ENCODE results near the gene CTU2. TPM values are rescaled to one million over a fixed set of nuclear protein-coding genes. Genes with fewer than 3 reads are reported as not detected.

CTU2 gene
- total RNA-seq, 1 donor from 2014 or later: 20.6 TPM

DNA sequence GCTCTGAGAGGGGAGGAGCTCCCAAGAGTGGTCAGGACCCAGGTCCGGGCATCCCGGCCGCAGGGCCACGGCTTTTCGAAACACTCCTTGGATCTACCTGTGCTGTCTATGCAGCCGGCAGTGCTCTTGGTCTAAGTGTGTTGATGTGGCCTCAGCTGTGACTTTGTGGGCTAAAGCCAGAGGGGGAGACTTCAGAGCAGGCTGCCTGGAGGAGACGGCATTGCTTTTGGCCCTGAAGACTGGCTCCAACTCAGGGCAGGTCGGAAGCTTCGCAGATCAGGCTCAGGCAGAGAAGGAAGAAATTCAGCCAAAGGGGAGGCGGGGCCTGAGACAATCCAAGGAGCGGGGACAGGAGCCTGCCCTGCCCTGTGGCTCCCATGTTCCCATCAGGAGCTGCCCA is 47.3 kb downstream of the CTU2 start:
- peak overlapping the region; percentile 31 for H3K27ac Mint-ChIP-seq (ENCODE audit: unreplicated experiment)
- no peaks in the 10 kb centered on the region for H3K36me3 Mint-ChIP-seq (ENCODE audit: unreplicated experiment)
- peaks cover 39% of the 10 kb centered on the region for H3K4me1 Mint-ChIP-seq (ENCODE audit: unreplicated experiment)
- H3K4me3 Mint-ChIP-seq (ENCODE audit: unreplicated experiment): no peak overlapping the region
- H3K9me3 Mint-ChIP-seq (ENCODE audit: unreplicated experiment): no peaks in the 10 kb centered on the region
- TF ChIP-seq, protein P1, sequence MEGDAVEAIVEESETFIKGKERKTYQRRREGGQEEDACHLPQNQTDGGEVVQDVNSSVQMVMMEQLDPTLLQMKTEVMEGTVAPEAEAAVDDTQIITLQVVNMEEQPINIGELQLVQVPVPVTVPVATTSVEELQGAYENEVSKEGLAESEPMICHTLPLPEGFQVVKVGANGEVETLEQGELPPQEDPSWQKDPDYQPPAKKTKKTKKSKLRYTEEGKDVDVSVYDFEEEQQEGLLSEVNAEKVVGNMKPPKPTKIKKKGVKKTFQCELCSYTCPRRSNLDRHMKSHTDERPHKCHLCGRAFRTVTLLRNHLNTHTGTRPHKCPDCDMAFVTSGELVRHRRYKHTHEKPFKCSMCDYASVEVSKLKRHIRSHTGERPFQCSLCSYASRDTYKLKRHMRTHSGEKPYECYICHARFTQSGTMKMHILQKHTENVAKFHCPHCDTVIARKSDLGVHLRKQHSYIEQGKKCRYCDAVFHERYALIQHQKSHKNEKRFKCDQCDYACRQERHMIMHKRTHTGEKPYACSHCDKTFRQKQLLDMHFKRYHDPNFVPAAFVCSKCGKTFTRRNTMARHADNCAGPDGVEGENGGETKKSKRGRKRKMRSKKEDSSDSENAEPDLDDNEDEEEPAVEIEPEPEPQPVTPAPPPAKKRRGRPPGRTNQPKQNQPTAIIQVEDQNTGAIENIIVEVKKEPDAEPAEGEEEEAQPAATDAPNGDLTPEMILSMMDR (IDR thresholded peaks at IDR 0.05): no peak
- no peak for DNase-seq (ENCODE audit: extremely low spot score, unreplicated experiment)
- no peaks in the 10 kb centered on the region for H3K27me3 Mint-ChIP-seq (ENCODE audit: unreplicated experiment)

DNA sequence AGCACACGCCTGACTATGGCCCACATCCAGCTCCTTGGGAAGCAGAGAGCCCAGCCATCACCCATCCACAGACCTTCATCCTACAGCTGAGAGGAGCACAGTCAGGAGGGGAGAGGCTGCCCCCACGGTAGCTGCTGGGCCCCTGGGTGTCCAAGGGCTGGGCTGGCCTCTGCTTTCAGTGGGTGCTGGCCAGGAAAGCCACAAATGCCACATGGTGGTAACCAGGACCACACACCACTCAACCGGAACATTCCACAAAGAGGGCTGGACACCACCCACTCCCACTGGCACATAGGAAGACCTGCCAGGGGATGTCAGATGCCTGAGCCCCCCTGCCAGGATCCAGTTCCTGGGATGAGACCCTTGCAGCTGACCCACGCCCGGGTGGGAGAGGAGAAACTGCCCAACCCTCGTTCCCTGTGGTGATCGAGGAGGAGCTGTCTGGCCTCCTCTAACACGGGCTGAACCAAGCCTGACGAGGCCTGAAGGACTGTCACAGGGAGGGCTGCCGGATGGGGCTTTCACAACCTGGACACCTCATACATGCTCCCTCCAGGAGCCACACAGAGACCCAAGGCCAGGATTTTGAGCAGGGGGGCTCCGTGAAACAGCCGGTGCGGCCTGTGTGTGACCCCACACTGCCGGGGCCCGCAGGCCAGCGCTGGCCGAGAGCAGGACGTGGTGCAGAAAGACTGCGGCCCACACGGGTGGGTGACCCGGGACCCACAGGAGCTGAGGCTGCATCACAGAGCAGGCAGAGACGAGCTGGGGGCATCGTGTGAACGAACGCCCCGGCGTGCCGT is 48.0 kb downstream of the CTU2 start:
- TF ChIP-seq, protein P1 (IDR thresholded peaks at IDR 0.05): no peak
- no peak overlapping the region for H3K4me3 Mint-ChIP-seq (ENCODE audit: unreplicated experiment)
- no peak for DNase-seq (ENCODE audit: extremely low spot score, unreplicated experiment)
- no peaks in the 10 kb centered on the region for H3K27me3 Mint-ChIP-seq (ENCODE audit: unreplicated experiment)
- no peaks in the 10 kb centered on the region for H3K36me3 Mint-ChIP-seq (ENCODE audit: unreplicated experiment)
- peaks cover 46% of the 10 kb centered on the region for H3K4me1 Mint-ChIP-seq (ENCODE audit: unreplicated experiment)
- H3K27ac Mint-ChIP-seq (ENCODE audit: unreplicated experiment): no peak overlapping the region
- no peaks in the 10 kb centered on the region for H3K9me3 Mint-ChIP-seq (ENCODE audit: unreplicated experiment)

DNA sequence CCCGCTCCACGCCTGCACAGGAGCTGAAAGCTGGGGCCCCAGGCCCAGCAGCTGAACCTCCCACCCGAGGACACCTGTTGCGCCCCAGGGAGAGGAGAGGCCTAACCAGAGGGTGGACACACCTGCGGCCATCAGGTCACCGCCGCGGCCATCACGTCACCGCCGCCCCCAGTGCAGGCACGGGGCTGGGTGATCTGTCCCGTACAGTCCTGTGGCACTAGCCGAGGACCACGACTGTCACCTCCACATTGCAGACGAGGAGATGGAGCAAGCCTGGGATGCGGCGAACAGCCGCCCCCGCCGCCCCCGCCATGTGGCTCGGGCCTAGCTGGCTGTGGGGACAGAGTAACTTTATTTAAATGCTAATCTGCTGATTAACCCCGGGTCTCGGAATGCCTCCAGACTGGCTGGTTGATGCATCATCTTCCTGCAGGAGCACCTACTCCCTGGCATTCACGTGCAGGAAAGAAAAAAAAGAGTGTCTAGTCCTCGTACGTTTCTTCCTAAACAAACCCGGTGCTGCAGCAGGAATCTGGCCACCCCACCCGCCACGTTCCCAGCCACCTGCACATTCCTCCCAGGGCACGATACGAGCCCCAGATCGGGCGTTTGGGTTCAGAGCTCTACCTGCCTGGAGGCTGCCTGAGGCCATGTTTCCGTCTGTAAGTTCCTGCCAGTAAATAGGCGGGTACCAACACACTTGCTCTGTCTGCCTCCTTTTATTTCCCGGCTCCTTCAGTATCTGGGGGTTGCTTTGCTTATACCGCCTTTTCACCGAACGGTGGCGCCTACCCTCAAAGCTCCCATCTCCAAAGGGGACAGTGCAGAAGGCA is 48.8 kb downstream of the CTU2 start:
- peaks cover 51% of the 10 kb centered on the region for H3K4me1 Mint-ChIP-seq (ENCODE audit: unreplicated experiment)
- TF ChIP-seq, protein P1 (IDR thresholded peaks at IDR 0.05): peak; percentile 52
- no peaks in the 10 kb centered on the region for H3K9me3 Mint-ChIP-seq (ENCODE audit: unreplicated experiment)
- DNase-seq (ENCODE audit: extremely low spot score, unreplicated experiment): no peak
- H3K4me3 Mint-ChIP-seq (ENCODE audit: unreplicated experiment): no peak overlapping the region
- H3K36me3 Mint-ChIP-seq (ENCODE audit: unreplicated experiment): no peaks in the 10 kb centered on the region
- H3K27me3 Mint-ChIP-seq (ENCODE audit: unreplicated experiment): no peaks in the 10 kb centered on the region
- peak overlapping the region; percentile 75 for H3K27ac Mint-ChIP-seq (ENCODE audit: unreplicated experiment)

DNA sequence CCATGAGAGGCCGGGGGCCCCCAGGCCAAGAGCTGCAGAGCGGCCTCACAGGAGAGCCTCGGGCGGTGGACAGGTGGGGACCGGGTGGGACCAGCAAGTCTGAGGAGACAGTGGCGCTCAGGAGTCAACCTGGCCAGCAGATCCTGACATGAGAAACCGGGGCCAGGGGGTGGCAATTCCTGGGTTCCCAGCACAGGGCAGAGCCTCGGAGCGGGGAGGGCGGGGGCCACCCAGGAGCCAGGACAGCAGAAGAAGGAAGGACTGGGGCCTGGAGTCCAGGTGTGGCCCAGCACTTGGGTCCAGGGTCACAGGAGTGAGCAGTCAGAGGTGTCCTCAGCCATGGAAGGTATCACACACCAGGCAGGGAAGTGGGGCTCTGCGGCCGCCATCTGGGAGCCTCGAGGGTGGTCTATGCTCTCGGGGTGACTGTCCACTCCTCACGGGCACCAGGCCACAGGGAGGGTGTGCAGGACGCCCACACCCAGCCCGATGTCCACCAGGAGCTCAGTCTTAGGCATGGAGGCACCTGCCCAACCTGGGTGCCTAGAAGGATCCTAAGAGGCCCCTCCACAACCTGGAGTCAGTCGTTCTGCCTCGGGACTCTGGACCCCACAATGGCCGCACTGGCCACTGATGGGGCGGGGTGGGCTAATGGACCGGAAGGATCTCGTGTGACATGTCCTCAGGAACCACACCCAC is 49.6 kb downstream of the CTU2 start:
- TF ChIP-seq, protein P1 (IDR thresholded peaks at IDR 0.05): no peak
- H3K27ac Mint-ChIP-seq (ENCODE audit: unreplicated experiment): no peak overlapping the region
- no peaks in the 10 kb centered on the region for H3K27me3 Mint-ChIP-seq (ENCODE audit: unreplicated experiment)
- no peaks in the 10 kb centered on the region for H3K36me3 Mint-ChIP-seq (ENCODE audit: unreplicated experiment)
- no peaks in the 10 kb centered on the region for H3K9me3 Mint-ChIP-seq (ENCODE audit: unreplicated experiment)
- H3K4me1 Mint-ChIP-seq (ENCODE audit: unreplicated experiment): peaks cover 53% of the 10 kb centered on the region
- DNase-seq (ENCODE audit: extremely low spot score, unreplicated experiment): no peak
- H3K4me3 Mint-ChIP-seq (ENCODE audit: unreplicated experiment): no peak overlapping the region

All from osteocyte (in vitro differentiated cells).